Stimulated activated naive CD4-positive, alpha-beta T cell (primary cell): ENCODE measurements around the gene TTR.
A peak's percentile ranks its signal among the peaks of the same experiment; 100 is the strongest.

ENCODE experiments used
- DNase-seq, 6 experiments: peaks; one replicate each; lab custom pipeline; 2025; lab: John Stamatoyannopoulos, UW

The TTR gene

GRCh38 chr18:31591628-31592027, at the start of gene TTR:
TTR (plus strand) TSS chr18:31591877; CDS start chr18:31591903, 26 bp downstream.
- no peak for DNase-seq

GRCh38 chr18:31546476-31546875, 45.2 kb upstream of the TTR start:
- DNase-seq = no peak

- DNase-seq = no peak
Measured at GRCh38 chr18:31548853-31549252, 42.8 kb upstream of the TTR start.

- no peak for DNase-seq
Measured at GRCh38 chr18:31549416-31549815, 42.3 kb upstream of the TTR start.

- DNase-seq = no peak
Measured at GRCh38 chr18:31551883-31552282, 39.8 kb upstream of the TTR start.

- DNase-seq = no peak
Measured at GRCh38 chr18:31553800-31554199, 37.9 kb upstream of the TTR start.

GRCh38 chr18:31554776-31555175, 36.9 kb upstream of the TTR start:
- no peak for DNase-seq

GRCh38 chr18:31555971-31556747, 35.5 kb upstream of the TTR start:
- peak in 4 of 6 experiments; percentile 0 to 61 (median 17) for DNase-seq

- no peak for DNase-seq
Measured at GRCh38 chr18:31557446-31557845, 34.2 kb upstream of the TTR start.

- DNase-seq = no peak
Measured at GRCh38 chr18:31558567-31558966, 33.1 kb upstream of the TTR start.

- no peak for DNase-seq
Measured at GRCh38 chr18:31562726-31563125, 29.0 kb upstream of the TTR start.

GRCh38 chr18:31563778-31564177, 27.9 kb upstream of the TTR start:
- no peak for DNase-seq

- no peak for DNase-seq
Measured at GRCh38 chr18:31565345-31565744, 26.3 kb upstream of the TTR start.

- DNase-seq = no peak
Measured at GRCh38 chr18:31565782-31566512, 25.7 kb upstream of the TTR start.

GRCh38 chr18:31566576-31567306, 24.9 kb upstream of the TTR start:
- no peak for DNase-seq

- no peak for DNase-seq
Measured at GRCh38 chr18:31572368-31572767, 19.3 kb upstream of the TTR start.

- no peak for DNase-seq
Measured at GRCh38 chr18:31573051-31573450, 18.6 kb upstream of the TTR start.

GRCh38 chr18:31574359-31574758, 17.3 kb upstream of the TTR start:
- DNase-seq = no peak

- no peak for DNase-seq
Measured at GRCh38 chr18:31575515-31576257, 16.0 kb upstream of the TTR start.

- no peak for DNase-seq
Measured at GRCh38 chr18:31576670-31577069, 15.0 kb upstream of the TTR start.

- no peak for DNase-seq
Measured at GRCh38 chr18:31577195-31577594, 14.5 kb upstream of the TTR start.

GRCh38 chr18:31578126-31578525, 13.6 kb upstream of the TTR start:
- DNase-seq = no peak
